HUDEP-2 (cell line): ENCODE results near the gene COL9A2.

Experiments
- DNase-seq, 76 experiments: peaks; one replicate each; lab custom pipeline; 2025; ENCODE audit not compliant: unreplicated experiment in 76 of 76; lab: John Stamatoyannopoulos, UW

Gene COL9A2

DNA sequence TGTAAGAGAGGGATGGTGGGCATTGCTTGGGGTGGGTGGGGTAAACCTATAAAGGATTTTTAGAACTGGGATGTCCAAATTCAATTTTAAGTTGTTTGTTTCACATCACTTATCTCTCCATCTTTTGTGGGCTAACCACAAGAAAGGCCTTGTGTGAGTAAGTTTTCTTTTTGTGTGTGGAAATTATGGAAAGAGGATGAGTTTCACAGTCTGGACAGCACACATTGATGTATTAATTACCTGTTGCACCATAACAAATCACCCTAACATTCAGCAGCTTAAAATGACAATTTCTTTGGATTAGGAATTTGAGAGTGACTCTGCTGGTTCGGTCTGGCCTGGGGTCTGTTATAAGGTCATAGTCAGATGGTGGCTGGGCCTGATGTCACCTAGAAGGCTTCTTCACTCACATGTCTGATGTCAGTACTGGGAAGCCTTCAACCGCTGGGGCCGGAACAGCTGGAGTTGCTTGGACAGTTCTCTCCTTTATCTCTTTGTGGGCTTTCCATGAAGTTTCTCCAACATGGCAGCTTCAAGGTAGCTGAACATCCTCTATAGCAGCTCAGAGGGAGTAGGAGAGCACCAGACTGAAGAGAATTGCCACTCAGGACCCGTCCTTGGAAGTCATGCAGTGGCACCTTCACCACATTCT is 2.0 kb upstream of the COL9A2 start:
- no peak for DNase-seq

DNA sequence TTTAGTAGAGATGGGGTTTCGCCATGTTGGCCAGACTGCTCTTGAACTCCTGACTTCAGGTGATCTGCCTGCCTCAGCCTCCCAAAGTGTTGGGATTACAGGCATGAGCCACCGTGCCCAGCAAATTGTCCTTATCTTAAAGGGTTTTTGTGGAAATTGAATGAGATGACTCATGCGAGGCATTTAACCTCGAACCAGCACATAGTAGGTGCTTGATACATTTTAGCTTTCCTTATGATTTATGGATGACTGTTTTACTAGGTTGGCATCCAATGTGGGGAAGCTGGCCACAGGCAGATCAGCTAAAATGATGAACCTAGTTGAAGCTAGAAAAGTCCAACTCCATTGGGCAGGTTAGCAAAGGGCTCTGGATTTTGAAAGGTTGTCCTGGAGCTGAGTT is 1.4 kb upstream of the COL9A2 start:
- DNase-seq, result no peak

DNA sequence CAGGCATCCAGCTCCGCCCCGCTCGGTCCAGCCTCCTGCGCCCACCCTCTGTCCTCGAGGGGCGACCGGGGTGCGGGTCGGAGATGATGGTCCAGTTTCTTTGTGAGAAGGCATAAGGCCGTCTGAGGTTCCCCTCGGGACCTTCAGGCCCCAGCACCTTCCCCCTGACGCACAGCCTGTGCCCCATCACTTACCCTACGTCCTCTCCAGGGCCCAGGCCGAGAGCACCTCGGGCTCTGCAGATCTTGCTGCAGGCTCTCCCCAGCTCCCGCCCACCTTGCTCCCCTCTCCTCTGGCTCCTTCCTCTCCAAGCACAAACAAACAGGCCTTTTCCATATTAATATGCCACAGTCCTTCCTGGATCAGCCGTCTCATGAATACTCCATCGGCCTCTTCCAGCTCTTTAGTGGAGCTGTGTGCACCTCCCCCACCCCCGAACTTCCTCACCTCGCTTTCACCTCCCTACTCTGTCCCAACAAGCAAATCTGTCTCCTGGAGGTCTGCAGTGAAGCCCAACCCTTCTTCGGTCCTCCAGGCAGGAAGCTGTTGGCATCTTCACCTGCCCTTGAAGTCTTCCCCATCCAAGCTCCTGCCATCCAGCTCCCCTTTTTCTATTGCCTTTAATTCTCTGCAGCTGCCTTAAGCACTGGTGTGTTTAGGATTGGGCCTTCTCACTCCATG is 448 bp upstream of the COL9A2 start:
- no peak for DNase-seq

DNA sequence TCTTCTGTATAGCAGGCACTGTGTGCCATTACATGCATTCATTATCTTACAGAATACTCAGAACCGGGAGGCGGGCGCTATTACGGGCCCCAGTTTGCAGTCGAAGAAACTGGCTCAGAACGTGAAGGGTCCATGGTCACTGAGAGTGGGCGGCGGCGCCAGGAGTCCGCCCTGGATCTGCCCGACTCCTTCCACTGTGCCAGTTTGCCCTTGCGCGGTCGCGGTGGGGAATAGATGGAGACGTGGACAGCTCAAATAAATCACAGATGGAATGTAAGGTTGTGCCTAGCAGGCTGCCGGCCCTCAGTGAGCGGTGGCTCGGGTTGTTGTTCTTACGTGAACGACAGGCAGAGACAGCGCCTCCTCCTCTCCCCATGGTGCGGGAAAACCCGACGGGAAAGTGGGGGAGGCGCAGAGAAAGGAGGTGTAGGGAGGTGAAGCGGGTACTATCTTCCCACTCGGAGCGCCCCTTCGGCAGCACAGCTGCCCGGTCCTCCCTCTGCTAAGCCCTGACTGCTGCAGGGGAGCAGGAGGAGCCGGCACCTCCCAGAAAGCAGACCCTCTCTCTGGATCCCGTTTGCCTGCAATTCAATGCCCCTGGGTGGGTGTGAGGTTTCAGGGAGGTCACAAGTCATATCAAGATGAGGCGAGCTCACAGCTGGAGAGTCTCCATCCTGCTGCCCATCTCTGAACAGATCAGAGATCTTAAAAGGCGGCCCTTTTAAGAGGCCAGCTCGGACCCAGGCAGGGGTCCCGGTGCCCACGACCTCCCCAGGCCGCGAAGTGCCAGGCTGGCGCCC is 1.1 kb downstream of the COL9A2 start:
- no peak for DNase-seq

DNA sequence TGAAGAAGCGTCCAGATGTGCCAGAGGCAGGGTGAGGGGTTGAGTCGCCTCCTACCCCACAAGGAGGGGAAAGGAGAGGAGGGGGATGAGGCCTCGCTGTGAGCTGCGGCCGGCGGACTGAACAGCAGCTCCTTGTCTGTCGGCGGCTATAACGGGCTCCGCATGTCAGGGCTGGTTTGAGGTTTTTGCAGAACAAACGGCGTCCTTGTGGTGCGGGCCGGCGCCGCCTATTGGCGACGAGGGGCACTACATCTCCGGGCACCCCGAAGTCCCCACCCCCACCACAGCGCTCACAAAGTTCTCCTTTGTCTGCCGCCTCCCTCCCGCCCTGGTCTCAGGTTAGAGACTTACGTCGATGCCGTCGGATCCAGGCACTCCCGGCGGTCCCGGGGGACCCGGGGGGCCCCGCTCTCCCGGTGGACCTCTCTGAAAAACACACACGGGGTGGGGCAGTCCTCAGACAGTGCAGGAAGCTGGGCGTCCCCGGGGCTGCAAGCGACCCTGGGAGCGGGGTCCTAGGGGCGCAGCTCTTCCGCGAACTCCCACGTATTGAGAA is 1.8 kb downstream of the COL9A2 start:
- DNase-seq, result peak in 72 of 76 experiments; percentile 14 to 83 (median 60)

DNA sequence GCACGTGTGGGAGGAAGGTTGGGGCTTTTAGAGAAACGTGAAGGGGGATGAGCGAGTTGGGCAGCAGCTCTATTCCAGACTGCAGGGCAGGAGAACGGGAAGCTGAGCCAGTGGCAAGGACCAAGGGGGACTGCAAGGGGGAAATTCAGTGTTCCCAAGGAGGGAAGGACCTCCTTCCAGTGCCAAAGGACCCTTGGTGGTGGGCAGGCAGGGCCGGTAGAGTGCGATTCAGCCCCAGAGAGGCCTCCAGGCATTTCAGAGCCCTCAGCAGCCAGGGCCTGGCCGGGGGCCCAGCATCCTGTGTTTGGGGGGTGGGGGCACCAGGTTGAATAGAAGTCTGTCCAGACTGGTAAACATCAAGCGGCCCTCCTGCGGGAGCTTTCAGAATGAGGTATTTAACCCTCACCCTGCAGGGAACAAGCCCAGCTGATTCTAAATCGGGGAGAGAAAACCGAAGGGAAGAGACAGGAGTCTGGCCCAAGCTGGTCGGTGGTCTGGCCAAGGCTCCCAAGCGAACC is 2.3 kb downstream of the COL9A2 start:
- DNase-seq, result no peak

DNA sequence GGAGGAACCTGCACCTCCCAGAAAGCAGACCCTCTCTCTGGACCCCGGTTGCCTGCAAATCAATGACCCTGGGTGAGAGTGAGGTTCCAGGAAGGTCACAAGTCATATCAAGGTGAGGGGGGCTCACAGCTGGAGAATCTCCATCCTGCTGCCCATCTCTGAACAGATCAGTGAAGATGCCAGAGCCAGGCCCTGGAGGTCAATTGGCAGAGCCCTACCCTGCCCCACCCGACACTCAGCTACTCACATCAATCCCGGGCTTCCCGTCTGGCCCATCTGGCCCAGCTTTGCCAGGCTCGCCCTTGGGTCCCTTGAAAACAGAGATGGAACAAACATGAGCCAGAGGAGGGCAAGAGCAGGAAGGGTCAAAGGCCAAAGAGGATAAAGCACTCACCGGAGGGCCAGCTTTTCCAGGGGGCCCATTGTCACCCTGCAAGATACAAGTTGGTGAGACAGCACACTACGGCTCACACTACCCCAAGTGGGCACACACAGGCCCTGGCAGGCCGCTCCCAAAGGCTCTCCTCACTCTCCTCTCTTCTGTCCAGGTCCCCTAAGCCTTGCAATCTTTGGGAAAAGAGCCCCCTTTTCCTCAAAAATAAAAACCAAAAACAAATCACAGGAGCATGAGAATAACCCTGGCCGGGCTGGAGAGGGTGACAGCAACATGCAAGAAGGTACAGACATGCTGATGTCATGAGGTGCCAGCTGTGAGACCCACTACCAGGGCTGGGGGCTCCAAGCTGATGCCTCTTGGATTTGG is 2.9 kb downstream of the COL9A2 start:
- DNase-seq, result no peak

DNA sequence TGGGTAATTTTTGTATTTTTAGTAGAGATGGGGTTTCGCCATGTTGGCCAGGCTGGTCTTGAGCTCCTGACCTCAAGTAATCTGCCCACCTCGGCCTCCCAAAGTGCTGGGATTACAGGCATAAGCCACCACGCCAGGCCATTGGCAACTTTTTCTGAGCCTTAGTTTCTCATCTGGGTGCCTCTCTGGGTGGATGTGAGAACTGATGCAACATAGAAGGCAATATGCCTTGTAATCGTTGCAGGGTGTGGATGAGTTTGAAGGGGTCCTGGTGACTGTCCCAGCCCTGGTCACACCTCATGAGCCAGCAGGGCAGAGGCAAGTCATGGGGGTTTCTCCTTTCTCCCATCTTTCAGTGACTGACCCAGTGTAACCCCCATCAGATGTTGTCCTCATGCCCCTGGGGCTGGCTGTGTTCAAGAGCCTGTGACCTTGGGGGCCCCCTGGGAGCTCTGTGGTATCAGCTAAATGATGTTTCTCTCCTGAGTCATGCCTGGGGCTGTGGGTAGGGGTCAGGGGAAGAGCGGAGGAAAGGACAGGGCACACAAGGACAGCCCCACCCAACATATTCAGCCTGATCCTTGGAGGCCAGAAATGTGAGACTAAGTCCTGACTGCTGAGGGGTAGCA is 3.6 kb downstream of the COL9A2 start:
- DNase-seq, result no peak

DNA sequence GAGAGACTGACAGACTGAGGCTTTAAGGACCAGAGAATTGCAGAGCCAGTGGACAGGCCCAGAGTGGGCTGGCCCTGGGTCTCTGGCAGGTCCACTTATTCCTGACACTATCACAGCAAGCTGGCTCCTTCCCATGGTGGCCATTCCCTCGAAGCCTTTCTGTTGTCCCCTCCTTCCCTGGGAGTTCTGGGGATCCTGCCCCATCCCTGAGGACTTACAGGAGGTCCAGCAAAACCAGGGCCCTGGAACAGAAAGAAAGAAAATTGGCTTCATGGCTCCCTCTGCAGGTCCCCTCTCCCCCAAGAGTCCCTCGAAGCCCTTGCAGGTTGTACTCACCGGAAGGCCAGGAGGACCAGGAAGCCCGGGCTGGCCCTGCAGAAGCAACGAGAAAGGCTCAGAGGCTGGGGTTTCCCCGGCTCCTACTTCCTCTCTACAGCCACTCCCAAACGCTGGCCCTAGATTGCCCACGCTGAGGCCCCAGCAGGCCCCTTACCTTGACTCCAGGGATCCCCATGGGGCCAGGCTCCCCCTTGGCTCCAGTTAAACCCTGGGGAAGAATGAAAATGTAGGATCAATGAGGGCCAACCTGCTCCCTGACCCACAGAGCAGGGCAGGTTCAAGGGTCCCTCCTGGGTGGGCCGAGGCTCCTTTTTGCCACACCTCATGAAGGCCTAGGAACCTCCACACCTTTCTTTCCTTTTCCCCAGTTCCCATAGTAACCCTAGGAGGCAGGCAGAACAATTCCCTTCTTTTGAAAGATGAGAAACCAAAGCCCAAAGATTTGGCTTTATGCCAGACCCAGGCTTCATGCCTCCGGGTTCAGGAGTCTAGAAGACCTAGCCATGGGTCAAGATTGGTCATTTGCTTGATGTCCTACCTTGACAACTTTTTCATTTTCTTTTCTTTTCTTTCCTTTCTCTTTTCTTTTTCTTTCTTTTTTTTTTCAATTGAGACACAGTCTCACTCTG is 4.6 kb downstream of the COL9A2 start:
- DNase-seq, result no peak

DNA sequence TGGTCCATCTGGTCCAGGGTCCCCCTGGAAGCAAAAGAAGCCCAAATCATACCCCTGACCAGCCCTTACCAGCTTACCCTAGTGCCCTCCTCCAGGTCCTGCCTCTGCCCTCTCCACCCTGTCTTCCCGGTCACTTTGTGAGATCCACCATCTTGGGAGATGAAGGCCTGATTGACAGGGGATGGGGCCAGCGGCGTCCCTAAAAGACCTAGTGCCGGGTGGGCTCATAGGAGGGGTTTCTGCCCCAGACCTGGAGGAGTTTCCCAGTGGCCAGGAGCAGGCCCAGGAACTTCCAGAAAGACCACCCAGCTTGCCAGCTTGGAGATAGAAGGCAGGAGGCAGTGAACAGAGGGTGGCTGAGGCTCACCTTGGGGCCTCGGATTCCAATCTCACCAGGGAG is 5.4 kb downstream of the COL9A2 start:
- DNase-seq, result no peak

DNA sequence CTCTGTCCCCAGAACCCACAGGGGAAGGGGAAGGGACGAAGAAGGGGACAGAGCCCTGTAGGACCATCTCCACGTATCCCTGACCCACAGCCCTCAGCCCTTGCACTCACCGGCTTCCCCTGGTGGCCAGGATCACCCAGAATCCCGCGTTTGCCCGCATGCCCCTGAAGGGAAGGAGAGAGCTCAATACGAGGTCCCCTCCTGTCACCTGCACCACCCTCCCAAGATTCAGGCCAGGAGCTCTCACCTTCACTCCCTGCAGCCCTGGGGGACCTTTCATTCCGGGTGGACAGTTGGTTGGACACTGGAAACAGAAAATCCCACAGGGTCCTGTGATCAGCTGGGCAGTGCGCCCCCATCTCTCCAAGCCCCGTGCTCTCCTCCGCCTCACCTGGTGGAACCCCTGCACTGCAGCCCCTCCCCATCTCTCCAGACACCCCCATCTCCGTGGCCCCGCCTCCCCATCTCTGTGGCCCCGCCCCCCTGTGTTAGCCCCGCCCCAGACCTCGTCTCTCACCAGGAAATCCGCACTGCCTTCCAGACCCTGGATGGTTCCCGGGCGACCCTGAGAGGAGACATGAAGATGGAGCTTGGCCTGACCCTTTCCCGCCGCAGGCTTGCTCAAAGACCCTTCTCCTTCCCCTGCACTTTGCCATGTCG is 6.0 kb downstream of the COL9A2 start:
- no peak for DNase-seq

DNA sequence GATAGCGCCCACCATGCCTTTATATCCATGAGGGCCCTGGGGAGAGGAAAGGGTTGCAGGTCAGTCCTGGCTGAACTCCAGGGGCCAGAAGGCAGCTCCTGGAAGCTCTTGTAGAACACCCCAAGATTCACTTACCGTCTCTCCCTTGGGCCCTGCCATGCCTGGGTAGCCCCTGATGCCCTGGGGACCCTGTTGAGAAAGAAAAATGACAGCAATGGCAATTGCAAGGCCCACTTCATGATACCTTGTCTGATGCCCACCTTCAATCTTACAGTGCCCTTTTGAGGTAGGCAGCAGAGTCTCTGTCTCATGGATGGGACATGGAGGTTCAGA is 7.0 kb downstream of the COL9A2 start:
- DNase-seq, result no peak

DNA sequence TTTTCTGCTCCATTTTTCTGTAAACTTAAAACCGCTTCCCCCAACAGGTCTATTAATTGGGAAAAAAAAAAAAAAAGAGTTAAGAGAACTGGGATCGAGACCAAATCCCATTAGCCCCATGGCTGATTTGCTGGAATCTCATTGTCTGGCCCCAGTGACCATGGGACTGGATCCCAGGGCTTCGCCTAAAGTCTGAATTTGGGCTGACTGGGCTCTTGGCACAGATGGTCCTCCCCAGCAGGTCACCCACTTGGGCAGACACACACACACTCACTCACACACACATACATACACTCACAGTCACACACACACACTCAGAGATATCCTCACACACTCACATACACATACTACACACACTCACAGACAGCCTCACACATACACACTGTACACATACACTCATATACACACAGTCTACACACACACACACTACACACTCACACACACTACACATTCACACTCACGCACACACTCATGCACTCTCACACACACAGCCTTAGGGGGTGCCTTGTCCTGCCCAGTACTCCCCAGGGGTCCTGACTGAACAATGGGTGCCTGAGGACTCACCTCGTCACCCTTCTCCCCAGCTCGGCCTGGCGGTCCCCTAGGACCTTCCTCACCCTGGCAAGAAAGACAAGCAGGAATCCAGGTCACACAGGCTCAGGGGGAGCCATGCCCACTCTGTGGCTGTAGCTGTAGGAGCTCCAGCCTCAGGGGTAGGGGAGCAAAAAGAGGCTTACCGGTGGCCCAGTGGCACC is 7.5 kb downstream of the COL9A2 start:
- DNase-seq, result no peak

DNA sequence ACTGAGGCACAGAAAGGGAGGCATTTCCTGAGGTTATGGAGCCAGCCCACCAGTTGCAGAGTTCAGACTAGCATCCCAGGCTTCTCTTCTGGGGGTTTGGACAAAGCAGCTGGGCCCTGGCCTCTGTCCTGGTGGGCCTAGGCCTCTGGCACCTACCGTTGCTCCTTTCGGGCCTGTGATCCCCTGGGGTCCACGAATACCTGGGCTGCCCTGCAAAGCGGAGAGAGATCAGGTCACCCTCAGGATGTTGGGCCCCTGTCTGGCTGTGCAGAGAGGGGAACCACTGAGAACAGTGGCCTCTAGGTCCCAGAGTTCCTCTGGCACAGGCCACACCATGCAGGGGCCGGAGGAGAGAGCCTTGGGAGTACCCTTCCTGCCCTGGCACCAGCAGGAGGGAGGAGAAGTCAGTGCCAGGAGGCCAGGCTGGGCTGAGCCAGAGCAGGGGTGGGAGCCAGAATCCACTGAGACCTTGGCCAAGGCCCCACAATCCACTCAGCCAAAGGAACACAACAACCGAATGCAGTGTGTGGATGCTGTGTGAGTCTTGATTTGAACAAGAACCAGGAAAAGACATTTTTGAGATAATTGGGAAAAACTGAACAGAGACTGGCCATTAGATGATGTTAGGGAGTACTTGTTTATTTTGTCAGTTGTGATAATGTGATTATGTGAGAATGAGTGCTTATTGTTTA is 8.9 kb downstream of the COL9A2 start:
- DNase-seq, result no peak

DNA sequence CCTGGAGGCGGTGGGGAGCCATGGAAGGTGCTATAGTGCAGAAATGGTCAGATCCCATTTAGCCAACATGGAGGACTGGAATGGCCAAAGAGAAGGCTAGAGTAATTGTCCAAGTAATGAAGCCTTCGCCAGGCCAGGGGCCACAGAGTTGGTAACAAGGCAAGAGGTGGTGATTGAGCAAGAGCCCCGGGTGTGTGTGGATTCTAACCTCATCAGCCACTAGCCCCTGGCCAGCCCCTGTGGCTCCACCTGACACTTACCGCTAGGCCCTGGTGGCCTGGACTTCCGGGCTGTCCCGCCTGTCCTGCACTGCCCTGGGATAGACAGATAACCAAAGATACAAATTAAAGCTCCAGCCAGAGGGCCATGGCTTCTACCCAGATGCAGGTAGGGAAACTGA is 9.9 kb downstream of the COL9A2 start:
- no peak for DNase-seq

DNA sequence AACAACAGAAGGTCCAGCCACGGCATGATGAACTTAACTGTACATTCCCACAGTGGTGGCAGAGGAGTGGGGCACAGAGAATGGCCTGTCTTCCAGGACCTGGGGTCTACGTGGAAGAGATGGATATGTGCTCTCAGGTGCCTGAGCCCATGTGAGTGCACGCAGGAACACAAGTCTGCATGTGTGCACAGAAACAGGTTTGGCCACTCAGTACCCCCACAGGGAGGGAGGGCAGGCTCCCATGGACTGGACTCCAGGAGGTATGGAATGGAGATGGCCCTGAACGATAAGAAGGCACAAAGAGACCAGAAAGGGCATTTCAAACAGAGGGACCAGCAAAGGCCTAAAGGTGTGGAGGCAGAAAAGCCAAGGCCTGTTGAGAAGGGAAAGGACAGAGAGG is 10.8 kb downstream of the COL9A2 start:
- no peak for DNase-seq

DNA sequence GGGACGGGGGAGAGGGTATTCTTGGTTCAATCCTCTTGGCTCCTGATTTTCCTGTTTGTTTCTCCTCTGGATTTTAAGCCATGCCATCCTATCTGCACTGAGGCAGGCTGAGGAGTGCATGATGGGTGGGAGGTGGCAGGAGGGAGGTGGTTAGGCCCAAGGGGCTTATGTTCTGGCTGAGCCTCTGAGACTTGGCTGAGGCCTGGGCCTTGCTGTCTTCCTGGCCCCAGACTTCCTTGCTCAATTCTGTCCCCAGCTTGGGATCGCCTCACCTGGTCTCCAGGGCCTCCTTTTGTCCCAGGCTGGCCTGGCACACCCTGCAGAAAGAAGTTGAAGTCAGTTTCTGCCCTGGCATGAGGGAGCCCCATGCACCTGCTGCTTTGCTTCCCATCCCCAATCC is 11.2 kb downstream of the COL9A2 start:
- DNase-seq, result no peak
